HPDE6-E6E7 (cell line): ENCODE results near the gene INKA2.

Experiments
- DNase-seq: peaks from one replicate; pipeline ENCODE4 v3.0.0; 2011; ENCODE audit warnings: missing footprints; ENCODE audit errors: extremely low spot score

The INKA2 gene

GRCh38 chr1:111733183-111733991 is 5.8 kb downstream of the INKA2 start:
- peak; percentile 31 for DNase-seq

DNA sequence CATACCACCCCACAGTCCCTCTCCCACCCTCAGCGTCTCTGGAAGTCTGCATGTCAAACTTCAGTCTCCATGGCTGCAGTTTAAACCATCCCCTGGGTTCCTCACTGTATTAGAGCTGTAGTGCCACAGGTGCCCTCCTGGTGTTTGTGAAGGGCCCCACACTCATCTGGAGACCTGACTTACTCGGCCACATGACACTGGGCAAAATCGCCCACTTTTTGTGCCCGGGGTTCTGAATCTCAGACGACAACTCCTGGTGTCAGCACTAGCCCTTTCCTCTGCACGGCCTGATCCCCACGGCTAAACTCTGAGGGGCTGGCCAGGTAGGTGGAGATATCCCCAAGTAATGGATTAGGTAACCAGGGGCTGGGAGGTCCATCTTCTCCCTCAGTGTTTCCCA is 6.5 kb downstream of the INKA2 start:
- no peak for DNase-seq

DNA sequence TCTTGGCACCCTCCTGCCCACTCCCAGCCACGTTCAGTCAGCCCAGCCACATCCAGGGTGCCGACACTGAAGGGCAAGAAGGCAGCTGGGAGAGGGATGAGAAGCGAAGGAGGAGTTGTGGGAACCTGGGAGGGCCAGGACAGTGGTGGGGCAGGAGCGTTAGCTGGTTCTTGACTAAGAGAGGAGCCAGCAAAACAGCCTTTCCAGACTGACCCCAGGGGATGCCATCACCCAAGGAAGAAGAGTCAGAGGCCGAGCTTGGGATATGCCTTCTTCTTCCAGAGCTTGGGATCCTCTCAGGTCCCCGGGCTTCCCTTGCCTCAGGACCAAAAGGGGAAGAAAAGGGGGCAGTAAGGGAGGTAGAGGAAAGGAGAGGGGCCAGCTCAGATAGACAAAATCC is 7.2 kb downstream of the INKA2 start:
- DNase-seq, result no peak

GRCh38 chr1:111730706-111731105 is 8.5 kb downstream of the INKA2 start:
- no peak for DNase-seq

DNA sequence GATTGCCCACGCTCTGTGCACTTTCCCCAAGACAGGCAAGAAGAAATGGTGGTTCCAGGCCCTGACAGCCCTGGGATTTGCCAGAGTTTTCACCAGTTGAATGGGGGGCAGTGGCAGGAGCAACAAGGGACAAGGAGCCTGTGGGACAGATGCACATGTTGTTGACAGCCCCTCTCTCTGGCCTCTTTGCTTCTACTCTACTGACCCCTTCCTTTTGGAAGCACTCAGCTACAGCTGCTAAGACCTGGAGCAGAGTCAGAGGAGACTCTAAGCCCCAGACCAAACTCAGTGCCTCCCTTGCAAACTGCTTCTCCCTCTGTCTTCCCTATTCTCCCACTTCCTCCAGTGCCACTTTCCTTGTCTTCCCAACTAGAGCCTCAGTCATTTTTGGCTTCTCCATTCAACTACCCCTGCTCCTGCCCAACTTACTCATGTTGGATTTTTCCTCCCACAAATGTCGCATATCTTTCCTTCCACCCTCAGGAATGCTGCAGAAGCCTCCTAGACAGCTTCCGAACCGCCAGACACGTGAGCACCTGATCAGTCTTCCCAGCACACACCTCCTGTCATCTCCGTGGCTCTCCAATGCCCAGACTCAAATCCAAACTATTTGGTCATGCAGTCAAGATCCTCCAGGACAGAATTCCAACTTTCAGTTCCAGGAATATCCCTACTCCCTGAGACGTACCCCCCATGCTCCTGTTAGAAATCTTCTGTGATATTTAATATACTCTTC is 9.1 kb downstream of the INKA2 start:
- DNase-seq, result no peak

DNA sequence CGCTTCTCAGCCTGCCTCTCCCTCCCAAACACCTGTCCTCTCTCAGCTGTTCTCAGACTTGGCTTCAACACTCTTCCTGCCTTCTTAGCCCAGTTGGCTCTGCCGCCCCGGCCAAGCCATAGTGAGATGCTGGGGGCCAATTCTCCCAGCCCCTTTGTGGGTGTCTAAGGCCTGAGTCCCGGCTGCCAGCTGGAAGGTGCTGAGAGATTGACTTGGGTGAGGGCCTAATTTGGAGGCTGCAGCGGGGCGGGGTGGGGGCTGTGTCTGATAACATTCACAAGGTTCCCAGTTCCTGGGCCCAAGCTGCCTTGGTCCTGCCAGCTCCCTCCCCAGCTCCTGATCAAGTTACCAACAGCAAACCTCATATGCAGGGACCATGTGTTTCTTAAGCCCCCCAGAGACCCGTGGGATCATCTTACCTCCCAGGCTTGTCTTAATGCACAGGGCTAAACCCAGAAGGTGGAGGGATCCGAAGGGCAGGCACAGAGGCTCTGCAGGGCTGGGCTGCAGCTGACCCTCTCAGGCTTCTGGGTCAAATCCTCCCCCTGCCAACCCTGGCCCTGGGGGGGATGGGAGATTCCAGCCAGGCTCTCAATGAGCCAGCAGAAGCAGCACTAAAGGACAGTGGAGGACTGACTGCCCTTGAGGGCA is 9.8 kb downstream of the INKA2 start:
- DNase-seq, result no peak

GRCh38 chr1:111727056-111727455 is 12.1 kb downstream of the INKA2 start:
- no peak for DNase-seq

DNA sequence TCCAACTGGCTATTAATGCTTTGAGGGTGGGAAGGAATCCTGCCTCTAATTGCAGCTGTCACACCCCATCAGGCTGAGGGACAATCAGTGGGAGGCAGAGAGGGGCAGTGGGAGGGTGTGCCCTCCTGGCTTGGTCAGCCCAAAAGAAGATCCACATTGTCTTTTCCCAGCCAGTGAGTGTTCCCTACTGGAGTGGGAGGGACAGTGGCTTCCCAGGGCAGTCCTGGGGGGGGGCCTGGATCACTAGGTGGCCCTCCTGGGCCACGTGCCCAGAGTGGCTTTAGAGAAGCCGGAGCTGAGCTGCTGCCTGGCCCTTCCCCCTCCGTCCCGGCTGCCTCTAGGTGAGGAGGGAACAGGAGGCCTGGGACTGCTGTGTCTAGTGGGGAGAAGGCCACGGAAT is 14.0 kb downstream of the INKA2 start:
- DNase-seq, result no peak

DNA sequence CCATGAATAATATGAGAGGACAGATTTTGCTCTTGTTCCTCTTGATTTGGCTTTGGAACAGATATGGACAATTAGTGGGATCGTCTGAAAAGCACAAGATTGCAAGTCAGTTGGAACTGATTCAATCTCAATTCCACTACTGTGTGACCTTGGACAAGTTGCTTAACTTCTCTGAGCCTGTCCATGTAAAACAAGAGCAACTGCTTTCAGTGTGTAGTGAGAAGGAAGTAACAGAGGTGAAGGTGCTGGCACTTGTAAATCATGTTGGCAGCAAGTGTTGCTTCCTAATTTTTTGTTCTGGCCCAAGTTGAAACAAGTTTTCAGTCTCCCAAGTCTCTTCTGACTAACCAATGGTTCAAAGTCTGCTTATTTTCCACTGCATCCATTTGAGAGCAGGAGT is 15.3 kb downstream of the INKA2 start:
- no peak for DNase-seq

- DNase-seq, result no peak
Observed at GRCh38 chr1:111723091-111723806, 15.9 kb downstream of the INKA2 start.

DNA sequence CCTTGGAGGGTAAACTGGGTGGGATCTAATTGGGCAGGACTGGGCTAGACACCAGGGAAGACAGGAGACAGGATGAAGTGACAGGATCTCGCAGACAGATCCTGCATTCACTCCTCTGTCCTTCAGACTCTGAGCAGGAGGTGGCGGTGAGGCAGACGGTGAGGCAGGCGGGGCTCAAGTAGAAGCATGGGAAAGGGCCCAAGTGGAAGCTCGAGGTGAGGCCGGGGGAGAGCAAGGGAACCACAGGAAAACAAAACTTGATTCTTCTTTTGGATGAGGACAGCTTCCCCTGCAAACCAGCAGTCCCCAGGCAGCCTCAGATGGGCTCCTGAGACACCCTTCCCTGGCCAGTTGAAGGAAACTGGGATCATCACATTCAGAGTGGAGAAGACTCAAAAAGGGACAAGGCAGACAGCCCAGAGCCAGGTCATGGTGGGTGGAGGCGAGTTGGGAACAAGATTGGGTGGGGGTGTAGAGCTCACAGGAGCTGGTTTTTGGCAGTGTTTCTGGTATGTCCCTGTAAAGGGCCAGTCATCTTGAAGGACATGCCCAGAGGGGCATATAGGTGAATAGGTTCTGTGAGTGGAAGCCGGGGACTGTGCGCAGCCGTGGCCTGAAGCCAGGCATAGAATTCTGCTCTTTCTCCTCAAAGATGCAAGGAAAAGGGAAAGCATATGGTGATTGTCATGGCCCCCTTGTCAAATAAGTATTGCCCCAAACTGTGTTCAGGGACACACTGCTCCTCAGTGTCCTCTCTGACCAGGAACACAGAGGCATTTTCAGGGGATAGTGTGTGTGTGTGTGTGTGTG is 18.0 kb downstream of the INKA2 start:
- no peak for DNase-seq

GRCh38 chr1:111720274-111720976 is 18.8 kb downstream of the INKA2 start:
- no peak for DNase-seq

GRCh38 chr1:111719674-111720132 is 19.5 kb downstream of the INKA2 start:
- DNase-seq, result no peak

- DNase-seq, result no peak
Observed at GRCh38 chr1:111719135-111719534, 20.1 kb downstream of the INKA2 start.

- DNase-seq, result no peak
Observed at GRCh38 chr1:111717450-111717849, 21.7 kb downstream of the INKA2 start.

DNA sequence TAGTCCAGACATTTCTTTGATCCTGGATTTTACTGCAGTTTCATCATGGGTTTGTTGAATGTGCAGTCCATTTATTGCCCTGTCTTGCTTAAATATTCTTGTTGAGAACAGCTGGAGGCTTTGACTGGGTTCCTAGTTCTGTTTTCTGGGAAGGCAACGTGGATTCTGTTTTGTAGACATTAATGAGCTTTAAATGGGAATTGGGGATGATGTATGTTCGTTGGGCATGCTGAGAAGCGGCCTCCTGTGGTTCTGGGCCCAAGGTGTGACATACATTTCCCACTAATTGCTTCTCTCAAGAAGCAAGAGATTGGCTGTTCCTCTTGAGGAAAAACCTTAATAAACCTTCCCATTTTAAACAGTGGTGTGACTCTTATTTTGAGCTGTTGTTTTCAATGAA is 22.9 kb downstream of the INKA2 start:
- DNase-seq, result no peak

DNA sequence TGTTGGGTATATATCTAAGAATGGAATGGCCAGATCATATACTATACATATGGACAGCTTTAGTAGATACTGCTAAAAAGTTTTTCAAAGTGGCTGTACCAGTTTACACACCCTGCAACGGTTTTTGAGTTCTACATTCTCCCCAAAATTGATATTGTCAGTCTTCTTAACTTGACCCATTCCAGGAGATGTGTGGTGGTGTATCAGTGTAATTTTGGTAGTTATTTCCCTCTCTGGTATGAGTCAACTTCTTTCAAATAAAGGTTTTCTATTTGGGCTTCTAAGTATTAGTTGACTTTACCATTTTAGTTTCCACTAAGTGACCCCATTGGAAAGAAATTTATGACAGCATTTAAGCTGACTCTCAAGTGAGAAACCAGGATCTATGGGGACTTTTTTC is 29.2 kb downstream of the INKA2 start:
- no peak for DNase-seq

DNA sequence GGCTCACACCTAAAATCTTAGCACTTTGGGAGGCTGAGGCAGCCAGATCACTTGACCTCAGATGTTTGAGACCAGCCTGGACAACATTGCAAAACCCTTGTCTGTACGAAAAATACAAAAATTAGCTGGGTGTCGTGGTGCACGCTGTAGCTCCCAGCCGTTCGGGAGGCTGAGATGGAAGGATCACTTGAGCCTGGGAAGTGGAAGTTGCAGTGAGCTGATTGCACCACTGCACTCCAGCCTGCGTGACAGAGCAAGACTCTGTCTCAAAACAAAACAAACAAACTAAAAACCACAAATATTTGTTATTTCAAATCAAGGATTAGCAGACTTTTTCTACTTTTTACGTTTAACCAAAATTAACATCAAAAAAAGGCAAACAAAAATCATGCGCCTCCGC is 31.3 kb downstream of the INKA2 start:
- no peak for DNase-seq

DNA sequence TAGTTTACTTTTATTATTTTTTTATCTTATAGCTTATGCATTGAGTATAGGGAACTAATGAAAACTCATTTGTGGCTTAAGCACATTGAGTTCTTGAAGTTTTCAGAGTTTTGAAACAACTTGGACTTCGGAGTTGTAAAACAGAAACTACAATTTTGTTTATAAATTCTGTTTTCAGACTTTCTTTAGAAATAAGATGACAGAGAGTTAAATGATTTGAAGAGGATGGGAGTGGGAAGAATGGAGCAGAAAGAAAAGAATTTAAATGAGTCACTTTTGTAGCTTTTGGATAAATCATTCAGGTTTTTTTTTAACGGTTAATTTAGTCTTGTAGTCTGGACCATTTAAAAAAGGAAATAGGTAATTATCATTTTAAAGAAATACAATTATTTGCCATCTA is 32.3 kb downstream of the INKA2 start:
- DNase-seq, result no peak

DNA sequence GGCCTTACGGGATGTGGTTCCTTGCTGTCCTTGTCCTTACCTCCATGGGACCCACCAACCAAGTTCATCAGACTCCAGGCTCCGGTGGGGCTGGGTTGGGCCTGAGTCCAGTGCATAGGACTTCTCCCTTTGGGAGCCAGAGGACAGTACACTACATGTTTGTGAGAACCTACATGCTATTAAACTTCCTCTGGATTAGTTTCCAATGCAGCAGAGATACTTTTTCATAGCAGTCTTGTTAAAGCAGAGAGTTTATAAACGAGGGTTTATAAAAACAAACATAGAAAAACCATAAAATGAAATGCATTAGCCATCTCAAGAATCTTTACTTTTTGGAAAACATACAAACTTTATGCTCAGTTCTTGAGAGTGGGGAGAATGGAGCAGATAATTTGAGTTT is 33.4 kb downstream of the INKA2 start:
- no peak for DNase-seq

- DNase-seq, result peak; percentile 91
Observed at GRCh38 chr1:111704776-111705175, 34.4 kb downstream of the INKA2 start.
